Measurements from ENCODE around the gene LRP1B. TPM values are rescaled to one million over a fixed set of nuclear protein-coding genes. Genes with fewer than 3 reads are reported as not detected.

Gene LRP1B
- total and polyA plus RNA-seq, 2 of the 8 experiments (the other 6 are each of a cell fraction or from before 2014, with no cell fraction given) = 0.03 TPM; not detected in 1

- no peak for TF ChIP-seq RBBP5 (IDR thresholded peaks at IDR 0.05; ENCODE audit: borderline replicate concordance, low read depth, low read length)
- no peak for TF ChIP-seq TCF12 (IDR thresholded peaks at IDR 0.05; ENCODE audit: low read depth, low read length)
Observed at GRCh38 chr2:141020346-141020745, 1110.5 kb downstream of the LRP1B start (continued).

Measured in H1 (cell line).